Measurements from ENCODE around the gene CST5.
"Not testable (repeated sequence)": the region's sequence is repeated elsewhere in the genome, so short reads cannot be mapped to it uniquely, and the experiment has no call there.

CST5 gene

DNA sequence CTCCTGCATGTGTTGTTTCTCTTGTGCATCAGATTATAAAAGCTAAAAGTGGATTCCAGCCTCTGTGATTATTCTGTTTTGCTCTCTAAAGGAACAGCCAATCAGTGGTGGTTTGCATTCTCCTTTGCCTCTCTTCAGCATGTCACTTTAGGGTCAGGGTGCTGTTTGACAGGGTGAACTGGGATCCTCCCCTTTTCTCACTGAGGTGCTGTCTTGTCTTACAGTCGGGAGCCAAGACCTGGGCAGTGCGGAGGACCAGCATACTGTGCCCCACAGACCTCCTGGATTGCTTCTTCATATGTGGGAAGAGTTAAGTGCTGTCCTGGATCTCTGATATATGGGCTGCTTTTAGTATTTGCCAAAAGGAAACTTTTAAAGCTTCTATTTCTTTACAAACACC lies 37.9 kb downstream of the CST5 start:
- no peak for DNase-seq (ENCODE audit: low spot score)

DNA sequence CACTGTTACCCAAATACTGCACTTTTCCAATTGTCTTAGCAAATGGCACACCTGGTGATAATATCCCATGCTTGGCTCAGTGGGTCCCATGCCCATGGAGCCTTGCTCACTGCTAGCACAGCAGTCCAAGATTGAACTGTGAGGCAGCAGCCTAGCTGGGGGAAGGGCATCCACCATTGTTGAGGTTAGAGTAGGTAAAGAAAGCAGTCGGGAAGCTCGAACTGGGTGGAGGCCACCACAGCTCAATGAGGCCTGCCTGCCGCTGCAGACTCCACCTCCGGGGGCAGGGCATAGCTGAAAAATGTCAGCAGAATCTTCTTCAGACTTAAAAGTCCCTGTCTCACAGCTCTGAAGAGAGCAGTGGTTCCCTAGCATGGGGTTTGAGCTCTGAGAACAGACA lies 43.8 kb downstream of the CST5 start:
- no peak for DNase-seq (ENCODE audit: low spot score)

DNA sequence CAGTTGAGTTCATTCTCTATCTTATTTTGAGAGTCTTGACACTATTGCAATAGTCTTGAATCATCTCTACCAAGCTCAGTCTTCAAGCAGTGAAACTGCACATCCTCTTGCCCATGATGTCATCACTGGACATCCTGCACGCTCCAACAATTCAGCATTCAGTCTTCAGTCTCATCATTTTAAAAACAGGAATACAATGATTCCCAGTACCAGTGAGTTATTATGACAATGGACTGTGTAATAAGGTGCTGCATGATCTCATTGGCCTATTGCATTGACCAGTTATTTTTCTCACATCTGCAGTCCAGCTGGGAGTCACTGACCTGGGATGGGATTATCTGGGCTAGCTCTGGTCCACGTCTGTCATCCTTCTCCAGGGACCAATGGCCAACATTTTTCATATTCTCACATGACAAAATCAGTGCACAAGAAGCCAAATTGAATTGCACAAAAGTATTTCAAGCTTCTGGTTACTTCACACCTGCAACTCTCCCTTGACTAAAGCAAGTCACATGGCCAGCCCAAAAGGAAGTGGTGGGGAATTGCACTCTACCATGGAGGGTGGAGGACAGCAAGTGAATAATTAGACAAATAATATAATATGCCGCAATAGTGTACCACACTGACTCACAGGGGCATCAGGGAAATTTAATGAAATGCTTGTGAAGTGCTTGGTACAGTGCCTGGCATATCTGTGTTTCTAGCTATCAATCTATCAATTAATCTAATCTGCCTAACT lies 46.6 kb downstream of the CST5 start:
- DNase-seq (ENCODE audit: low spot score), result no peak

DNA sequence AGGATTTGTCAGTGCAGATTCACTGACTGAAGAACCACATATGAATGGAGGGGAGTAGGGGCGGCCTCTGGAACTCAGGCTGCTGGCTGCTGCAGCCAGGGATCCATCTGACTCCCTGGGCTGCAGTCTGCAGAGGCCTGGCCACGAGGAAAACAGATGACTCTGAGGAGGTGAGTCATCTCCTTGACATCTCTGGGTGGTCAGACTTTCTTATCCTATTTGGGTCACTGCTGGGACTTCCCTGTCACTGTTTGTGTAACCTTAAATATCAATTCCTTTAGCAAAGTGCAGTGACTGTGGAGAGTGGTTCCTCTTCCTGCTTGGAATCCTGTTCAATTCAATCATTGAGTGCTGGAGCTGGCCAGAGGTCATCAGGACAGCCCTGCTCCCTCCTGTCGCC lies 47.6 kb downstream of the CST5 start:
- DNase-seq (ENCODE audit: low spot score), result not testable (repeated sequence)

DNA sequence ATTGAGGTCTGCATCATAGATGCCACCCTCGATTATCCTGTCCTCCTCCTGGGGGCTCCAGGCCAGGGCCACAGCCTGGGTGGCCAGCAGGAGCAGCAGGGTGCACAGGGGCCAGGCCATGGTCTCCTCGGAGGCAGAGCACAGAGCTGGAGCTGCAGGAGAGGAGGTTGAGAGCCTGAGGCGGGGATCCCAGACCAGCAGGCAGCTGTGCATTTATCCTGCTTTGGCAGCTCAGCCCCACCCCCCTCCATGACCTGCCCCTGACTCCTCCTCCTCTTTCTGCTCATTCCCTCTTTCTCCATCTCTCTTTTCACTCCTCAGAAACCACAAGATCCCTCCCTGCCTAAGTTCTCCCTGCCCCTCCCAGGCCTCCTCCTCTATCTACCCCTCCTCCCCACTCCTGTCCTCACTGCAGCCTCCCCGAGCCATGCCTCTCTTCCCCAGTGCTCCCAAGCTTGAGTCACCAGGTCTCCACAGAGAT lies 53.0 kb downstream of the CST5 start, which contains the start of gene CST2:
CST2 (minus strand) TSS at position 189 of the 481 bp plus-strand sequence; CDS start at position 120, 69 bp downstream.
- no peak for DNase-seq (ENCODE audit: low spot score)
